Measurements from ENCODE around the gene NR4A3.
A peak's percentile ranks its signal among the peaks of the same experiment; 100 is the strongest.

Gene NR4A3

GRCh38 chr9:99905833-99906402 is 84.2 kb downstream of the NR4A3 start:
- H3K4me3 ChIP-seq (ENCODE audit: low read depth, low read length): peak overlapping the region; percentile 87
- POLR2A ChIA-PET: interaction anchor here (0.7 kb wide), 1 partner anchor 684 kb away, joined by 8 read pairs; the partner anchor contains the start of genes ALG2 and SEC61B
- no peak for TF ChIP-seq CTCF (IDR thresholded peaks at IDR 0.05; ENCODE audit: insufficient read depth, low read length, missing control alignments)
- DNase-seq (ENCODE audit: low read depth, low spot score): no peak
- CTCF ChIA-PET: interaction anchor here (2.0 kb wide), 1 partner anchor 83 kb away, joined by 4 read pairs; no protein-coding TSS in a partner anchor

GRCh38 chr9:99906403-99907207 is 84.9 kb downstream of the NR4A3 start, which contains the start of gene STX17:
Gene STX17 (plus strand): TSS chr9:99906654. CDS start chr9:99915240, 8,586 bp downstream.
- TF ChIP-seq CTCF (IDR thresholded peaks at IDR 0.05; ENCODE audit: insufficient read depth, low read length, missing control alignments): no peak
- POLR2A ChIA-PET: interaction anchor here (1.0 to 1.1 kb wide), 2 partner anchors 33 to 85 kb away, joined by 3 read pairs; partner anchors contain the start of gene NR4A3
- CTCF ChIA-PET: interaction anchor here (1.0 to 2.0 kb wide), 2 partner anchors 21 to 83 kb away, joined by 3 to 4 read pairs; no protein-coding TSS in a partner anchor
- DNase-seq (ENCODE audit: low read depth, low spot score): no peak
- H3K4me3 ChIP-seq (ENCODE audit: low read depth, low read length): peak within 1 kb of the TSS; percentile 87

GRCh38 chr9:99907208-99907532 is 85.5 kb downstream of the NR4A3 start:
- CTCF ChIA-PET: interaction anchor here (1.0 to 2.0 kb wide), 2 partner anchors 22 to 84 kb away, joined by 3 to 4 read pairs; no protein-coding TSS in a partner anchor
- DNase-seq (ENCODE audit: low read depth, low spot score): no peak
- H3K4me3 ChIP-seq (ENCODE audit: low read depth, low read length): peak overlapping the region; percentile 87
- POLR2A ChIA-PET: interaction anchor here (1.0 to 1.1 kb wide), 2 partner anchors 33 to 86 kb away, joined by 3 read pairs; partner anchors contain the start of gene NR4A3
- TF ChIP-seq CTCF (IDR thresholded peaks at IDR 0.05; ENCODE audit: insufficient read depth, low read length, missing control alignments): no peak

- no peak for DNase-seq (ENCODE audit: low read depth, low spot score)
- CTCF ChIA-PET: no interaction called here
- no peak overlapping the region for H3K4me3 ChIP-seq (ENCODE audit: low read depth, low read length)
- TF ChIP-seq CTCF (IDR thresholded peaks at IDR 0.05; ENCODE audit: insufficient read depth, low read length, missing control alignments): no peak
- POLR2A ChIA-PET: no interaction called here
Measured at GRCh38 chr9:99911600-99911999, 89.9 kb downstream of the NR4A3 start.

All from AG04449 (cell line).